Measurements from ENCODE around the gene PRKCH. TPM values are rescaled to one million over a fixed set of nuclear protein-coding genes. Genes with fewer than 3 reads are reported as not detected.

The PRKCH gene
- total and polyA plus RNA-seq, 10 of the 15 experiments (the other 5 are each of a cell fraction or from before 2014, with no cell fraction given), result 10.7 to 140 (median 33.2) TPM

DNA sequence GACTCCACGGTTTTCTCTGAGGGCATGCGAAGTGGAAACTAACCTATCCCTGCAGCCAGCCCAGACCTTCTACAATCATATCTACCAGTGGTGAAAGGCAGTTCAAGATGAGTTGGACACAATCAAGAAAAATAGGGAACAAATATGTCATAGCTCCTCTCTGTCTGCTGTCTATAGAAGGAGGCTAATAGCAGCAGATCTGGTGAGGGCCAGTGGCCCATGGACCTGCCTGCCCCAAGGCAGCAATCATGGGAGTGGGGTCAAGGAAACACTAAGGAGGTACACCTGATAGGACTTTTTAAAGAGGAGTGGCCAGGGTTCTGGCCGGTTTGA lies 149.5 kb downstream of the PRKCH start:
- ChIA-PET POLR2A (interaction anchor here (0.7 to 1.3 kb wide), 3 partner anchors 33 to 292 kb away, joined by 3 read pairs; no protein-coding TSS in a partner anchor), CTCF (interaction anchor here (0.7 to 3.5 kb wide), 11 partner anchors 9 to 367 kb away, joined by 3 to 25 read pairs (median 4); no protein-coding TSS in a partner anchor), SMC1A (ENCODE audit: uncharacterized antibody, unreplicated experiment) (interaction anchor here (0.6 to 2.8 kb wide), 16 partner anchors 8 to 365 kb away, joined by 3 to 16 read pairs (median 3); no protein-coding TSS in a partner anchor), RAD21 (ENCODE audit: unreplicated experiment) (interaction anchor here (1.1 to 3.9 kb wide), 3 partner anchors 175 to 367 kb away, joined by 4 to 17 read pairs (median 4); no protein-coding TSS in a partner anchor)
- Histone ChIP-seq H3K9ac (ENCODE audit: control insufficient read depth, insufficient read depth, low read length) (no peak overlapping the region), H3K9me3 (replicated peaks; ENCODE audit: control insufficient read depth, insufficient read depth, low read length) (no peaks in the 10 kb centered on the region), H3K4me2 (ENCODE audit: control insufficient read depth, insufficient read depth) (peak overlapping the region; percentile 82), H3K27me3 (replicated peaks in 1 of 2; ENCODE audit: control insufficient read depth in 2 of 2, insufficient read depth in 2 of 2, low read length in 1 of 2) (no peaks in the 10 kb centered on the region), H2AFZ (ENCODE audit: control insufficient read depth, low read depth, low read length) (no peak overlapping the region), H3K27ac (ENCODE audit: control insufficient read depth, insufficient read depth) (no peak overlapping the region), H3K36me3 (ENCODE audit: control insufficient read depth in 2 of 2, insufficient read depth in 2 of 2, low read length in 1 of 2) (peaks cover 0 to 9% of the 10 kb centered on the region in 2 experiments; a peak in 3 of 4 replicates), H3K79me2 (ENCODE audit: control insufficient read depth, insufficient read depth, low read length) (peaks cover 9% of the 10 kb centered on the region), H3K4me3 (peak overlapping the region; percentile 57; the same call in 1 of the 2 replicates), H3K4me1 (ENCODE audit: control insufficient read depth, insufficient read depth, low read length) (peaks cover 24% of the 10 kb centered on the region), H4K20me1 (ENCODE audit: control insufficient read depth, insufficient read depth) (no peaks in the 10 kb centered on the region)
- in situ Hi-C loops (cut with MboI), result no loop called here
- no peak for FAIRE-seq
- no peak for DNase-seq (ENCODE audit: low read depth, low spot score)
- WGBS (ENCODE audit: insufficient coverage, insufficient replicate concordance, low lambda C conversion rate, missing lambda C conversion rate), result 58% methylated on average over 3 of the region's 3 CpGs
- no TSS peak for BruUV-seq (replicated peaks)
- no peak for ATAC-seq
- intact Hi-C loops (cut with micrococcal nuclease; ENCODE audit: unreplicated experiment), result no loop called here
- no peak for TF ChIP-seq CBX3 (IDR thresholded peaks at IDR 0.05; ENCODE audit: borderline replicate concordance, low read depth)
- TF ChIP-seq, protein P1, sequence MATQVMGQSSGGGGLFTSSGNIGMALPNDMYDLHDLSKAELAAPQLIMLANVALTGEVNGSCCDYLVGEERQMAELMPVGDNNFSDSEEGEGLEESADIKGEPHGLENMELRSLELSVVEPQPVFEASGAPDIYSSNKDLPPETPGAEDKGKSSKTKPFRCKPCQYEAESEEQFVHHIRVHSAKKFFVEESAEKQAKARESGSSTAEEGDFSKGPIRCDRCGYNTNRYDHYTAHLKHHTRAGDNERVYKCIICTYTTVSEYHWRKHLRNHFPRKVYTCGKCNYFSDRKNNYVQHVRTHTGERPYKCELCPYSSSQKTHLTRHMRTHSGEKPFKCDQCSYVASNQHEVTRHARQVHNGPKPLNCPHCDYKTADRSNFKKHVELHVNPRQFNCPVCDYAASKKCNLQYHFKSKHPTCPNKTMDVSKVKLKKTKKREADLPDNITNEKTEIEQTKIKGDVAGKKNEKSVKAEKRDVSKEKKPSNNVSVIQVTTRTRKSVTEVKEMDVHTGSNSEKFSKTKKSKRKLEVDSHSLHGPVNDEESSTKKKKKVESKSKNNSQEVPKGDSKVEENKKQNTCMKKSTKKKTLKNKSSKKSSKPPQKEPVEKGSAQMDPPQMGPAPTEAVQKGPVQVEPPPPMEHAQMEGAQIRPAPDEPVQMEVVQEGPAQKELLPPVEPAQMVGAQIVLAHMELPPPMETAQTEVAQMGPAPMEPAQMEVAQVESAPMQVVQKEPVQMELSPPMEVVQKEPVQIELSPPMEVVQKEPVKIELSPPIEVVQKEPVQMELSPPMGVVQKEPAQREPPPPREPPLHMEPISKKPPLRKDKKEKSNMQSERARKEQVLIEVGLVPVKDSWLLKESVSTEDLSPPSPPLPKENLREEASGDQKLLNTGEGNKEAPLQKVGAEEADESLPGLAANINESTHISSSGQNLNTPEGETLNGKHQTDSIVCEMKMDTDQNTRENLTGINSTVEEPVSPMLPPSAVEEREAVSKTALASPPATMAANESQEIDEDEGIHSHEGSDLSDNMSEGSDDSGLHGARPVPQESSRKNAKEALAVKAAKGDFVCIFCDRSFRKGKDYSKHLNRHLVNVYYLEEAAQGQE (IDR thresholded peaks at IDR 0.05; ENCODE audit: low read depth, low read length), result no peak
- TF ChIP-seq SUPT20H (IDR thresholded peaks at IDR 0.05; ENCODE audit: borderline replicate concordance, control insufficient read depth, low read depth, low read length), result no peak
- TF ChIP-seq EZH2 (IDR thresholded peaks at IDR 0.05; ENCODE audit: borderline replicate concordance, control insufficient read depth, low read depth, low read length), result no peak
- no peak for TF ChIP-seq SUZ12 (IDR thresholded peaks at IDR 0.05; ENCODE audit: unreplicated experiment)
- no peak for TF ChIP-seq TCF7 (IDR thresholded peaks at IDR 0.05; ENCODE audit: borderline replicate concordance)
- TF ChIP-seq SMAD1 (IDR thresholded peaks at IDR 0.05; ENCODE audit: low read depth, partially characterized antibody), result no peak
- TF ChIP-seq CREB1 (IDR thresholded peaks at IDR 0.05; ENCODE audit: low read depth), result no peak
- TF ChIP-seq, protein P2, sequence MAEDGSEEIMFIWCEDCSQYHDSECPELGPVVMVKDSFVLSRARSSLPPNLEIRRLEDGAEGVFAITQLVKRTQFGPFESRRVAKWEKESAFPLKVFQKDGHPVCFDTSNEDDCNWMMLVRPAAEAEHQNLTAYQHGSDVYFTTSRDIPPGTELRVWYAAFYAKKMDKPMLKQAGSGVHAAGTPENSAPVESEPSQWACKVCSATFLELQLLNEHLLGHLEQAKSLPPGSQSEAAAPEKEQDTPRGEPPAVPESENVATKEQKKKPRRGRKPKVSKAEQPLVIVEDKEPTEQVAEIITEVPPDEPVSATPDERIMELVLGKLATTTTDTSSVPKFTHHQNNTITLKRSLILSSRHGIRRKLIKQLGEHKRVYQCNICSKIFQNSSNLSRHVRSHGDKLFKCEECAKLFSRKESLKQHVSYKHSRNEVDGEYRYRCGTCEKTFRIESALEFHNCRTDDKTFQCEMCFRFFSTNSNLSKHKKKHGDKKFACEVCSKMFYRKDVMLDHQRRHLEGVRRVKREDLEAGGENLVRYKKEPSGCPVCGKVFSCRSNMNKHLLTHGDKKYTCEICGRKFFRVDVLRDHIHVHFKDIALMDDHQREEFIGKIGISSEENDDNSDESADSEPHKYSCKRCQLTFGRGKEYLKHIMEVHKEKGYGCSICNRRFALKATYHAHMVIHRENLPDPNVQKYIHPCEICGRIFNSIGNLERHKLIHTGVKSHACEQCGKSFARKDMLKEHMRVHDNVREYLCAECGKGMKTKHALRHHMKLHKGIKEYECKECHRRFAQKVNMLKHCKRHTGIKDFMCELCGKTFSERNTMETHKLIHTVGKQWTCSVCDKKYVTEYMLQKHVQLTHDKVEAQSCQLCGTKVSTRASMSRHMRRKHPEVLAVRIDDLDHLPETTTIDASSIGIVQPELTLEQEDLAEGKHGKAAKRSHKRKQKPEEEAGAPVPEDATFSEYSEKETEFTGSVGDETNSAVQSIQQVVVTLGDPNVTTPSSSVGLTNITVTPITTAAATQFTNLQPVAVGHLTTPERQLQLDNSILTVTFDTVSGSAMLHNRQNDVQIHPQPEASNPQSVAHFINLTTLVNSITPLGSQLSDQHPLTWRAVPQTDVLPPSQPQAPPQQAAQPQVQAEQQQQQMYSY (CRISPR knock-in tag; IDR thresholded peaks at IDR 0.05), result no peak
- no peak for TF ChIP-seq JUNB (IDR thresholded peaks at IDR 0.05)
- TF ChIP-seq CREM (IDR thresholded peaks at IDR 0.05; ENCODE audit: low read depth), result no peak
- no peak for TF ChIP-seq HDAC6 (IDR thresholded peaks at IDR 0.05; ENCODE audit: unreplicated experiment)
- no peak for TF ChIP-seq NR2F1 (conservative IDR thresholded peaks at IDR 0.05)

Measured in GM12878 (cell line).